MM.1S (cell line): ENCODE data around the gene SDHB.

ENCODE experiments used
- EZH2 ChIP-seq: fragments of 300-600 bp; sonication (generic); optimal IDR thresholded peaks from 2 replicates; pipeline ENCODE3; 2017; ENCODE audit warnings: low read depth, mild to moderate bottlenecking, antibody characterized with exemption, low read length, mixed read lengths
- TF ChIP-seq, protein P1 (sequence below): fragments of 300-600 bp; sonication (generic); IDR thresholded peaks from 2 replicates; pipeline ENCODE4 v1.5.1; 2016; ENCODE audit warnings: antibody characterized with exemption, low read length, mixed read lengths

DNA sequence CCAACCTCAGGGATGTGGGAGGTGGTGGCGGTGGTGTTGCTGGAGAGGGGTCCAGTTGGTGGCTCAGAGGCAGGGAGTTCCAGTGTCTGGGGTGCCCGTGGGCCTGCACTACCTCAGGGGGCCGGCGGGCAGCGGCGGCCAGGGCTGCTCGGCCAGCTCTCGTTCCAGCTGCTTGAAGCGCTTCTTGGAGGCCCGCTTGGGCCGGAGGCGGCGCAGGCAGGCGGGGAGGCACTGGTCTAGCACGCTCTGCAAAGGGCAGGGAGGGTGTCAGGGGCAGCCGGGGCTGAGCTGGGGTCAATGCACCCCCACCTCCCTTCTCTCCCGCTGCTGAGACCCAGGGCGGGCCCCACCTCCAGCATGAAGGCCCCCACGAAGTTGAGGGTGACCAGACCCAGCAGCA, 67.7 kb downstream of the SDHB start:
- TF ChIP-seq, protein P1, sequence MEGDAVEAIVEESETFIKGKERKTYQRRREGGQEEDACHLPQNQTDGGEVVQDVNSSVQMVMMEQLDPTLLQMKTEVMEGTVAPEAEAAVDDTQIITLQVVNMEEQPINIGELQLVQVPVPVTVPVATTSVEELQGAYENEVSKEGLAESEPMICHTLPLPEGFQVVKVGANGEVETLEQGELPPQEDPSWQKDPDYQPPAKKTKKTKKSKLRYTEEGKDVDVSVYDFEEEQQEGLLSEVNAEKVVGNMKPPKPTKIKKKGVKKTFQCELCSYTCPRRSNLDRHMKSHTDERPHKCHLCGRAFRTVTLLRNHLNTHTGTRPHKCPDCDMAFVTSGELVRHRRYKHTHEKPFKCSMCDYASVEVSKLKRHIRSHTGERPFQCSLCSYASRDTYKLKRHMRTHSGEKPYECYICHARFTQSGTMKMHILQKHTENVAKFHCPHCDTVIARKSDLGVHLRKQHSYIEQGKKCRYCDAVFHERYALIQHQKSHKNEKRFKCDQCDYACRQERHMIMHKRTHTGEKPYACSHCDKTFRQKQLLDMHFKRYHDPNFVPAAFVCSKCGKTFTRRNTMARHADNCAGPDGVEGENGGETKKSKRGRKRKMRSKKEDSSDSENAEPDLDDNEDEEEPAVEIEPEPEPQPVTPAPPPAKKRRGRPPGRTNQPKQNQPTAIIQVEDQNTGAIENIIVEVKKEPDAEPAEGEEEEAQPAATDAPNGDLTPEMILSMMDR, result no peak
- TF ChIP-seq EZH2, result no peak
